ENCODE measurements around the gene CDH15.

CDH15 gene

DNA sequence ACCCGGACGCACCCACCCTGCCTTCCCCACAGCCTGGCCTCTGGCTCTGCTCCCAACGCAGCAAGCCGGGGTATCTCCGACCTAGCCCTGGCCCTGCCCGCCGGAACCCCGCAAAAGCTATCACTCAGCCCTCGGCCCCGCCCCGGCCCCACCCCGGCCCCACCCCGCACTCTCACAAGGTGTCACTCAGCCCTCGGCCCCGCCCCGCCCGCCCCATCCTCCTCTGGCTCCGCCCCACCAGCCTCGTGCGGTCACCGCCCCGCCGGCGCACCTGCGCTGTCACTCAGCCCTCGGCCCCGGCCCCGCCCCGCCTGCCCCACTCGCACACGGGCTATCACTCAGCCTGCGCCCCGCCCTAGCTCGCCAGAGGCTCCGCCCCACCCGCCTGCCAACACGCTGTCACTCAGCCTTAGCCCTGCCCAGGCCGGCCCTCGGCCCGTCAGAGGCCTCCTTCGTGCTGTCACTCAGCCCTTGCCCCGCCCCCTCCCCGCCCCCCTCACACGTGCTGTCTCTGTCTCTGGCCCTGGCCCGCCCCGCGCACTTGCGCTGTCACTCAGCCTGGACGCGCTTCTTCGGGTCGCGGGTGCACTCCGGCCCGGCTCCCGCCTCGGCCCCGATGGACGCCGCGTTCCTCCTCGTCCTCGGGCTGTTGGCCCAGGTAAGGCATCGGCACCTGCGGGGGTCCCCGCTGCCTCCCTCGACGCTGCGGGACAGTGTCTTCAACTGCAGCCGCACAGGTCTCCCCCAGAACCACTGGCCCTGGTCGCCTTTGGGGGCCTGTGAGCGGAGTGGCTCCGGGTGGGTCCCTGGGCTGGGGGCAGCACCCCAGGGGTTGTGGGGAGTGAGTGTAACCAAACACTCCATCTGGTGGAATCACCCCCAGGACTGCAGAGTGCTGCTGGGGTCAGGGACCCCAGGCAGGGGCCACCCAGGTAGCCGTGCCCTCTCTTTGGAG is at the start of gene CDH15:
CDH15 (plus strand) TSS at position 533 of the 955 bp plus-strand sequence; CDS start at position 617, 84 bp downstream.
- peak; percentile 94 to 95 for DNase-seq (ENCODE audit: low read depth in 2 of 2)

- peak in 1 of 2 donors; percentile 29 for DNase-seq (ENCODE audit: low read depth in 2 of 2)
Measured at GRCh38 chr16:89122322-89122851, 49.2 kb upstream of the CDH15 start.

GRCh38 chr16:89123001-89123830 is 48.3 kb upstream of the CDH15 start:
- no peak for DNase-seq (ENCODE audit: low read depth in 2 of 2)

DNA sequence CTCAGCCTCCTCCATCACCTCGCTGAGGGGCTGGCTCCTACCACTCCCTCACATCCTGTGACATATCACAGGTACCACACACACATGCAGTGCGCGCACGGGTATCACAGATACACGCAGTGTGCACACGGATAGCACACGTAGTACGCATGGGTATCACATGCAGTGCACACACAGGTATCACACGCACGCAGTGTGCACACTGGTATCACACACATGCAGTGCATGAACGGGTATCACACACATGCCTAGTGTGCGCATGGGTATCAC is 47.8 kb upstream of the CDH15 start:
- DNase-seq (ENCODE audit: low read depth in 2 of 2), result no peak

DNA sequence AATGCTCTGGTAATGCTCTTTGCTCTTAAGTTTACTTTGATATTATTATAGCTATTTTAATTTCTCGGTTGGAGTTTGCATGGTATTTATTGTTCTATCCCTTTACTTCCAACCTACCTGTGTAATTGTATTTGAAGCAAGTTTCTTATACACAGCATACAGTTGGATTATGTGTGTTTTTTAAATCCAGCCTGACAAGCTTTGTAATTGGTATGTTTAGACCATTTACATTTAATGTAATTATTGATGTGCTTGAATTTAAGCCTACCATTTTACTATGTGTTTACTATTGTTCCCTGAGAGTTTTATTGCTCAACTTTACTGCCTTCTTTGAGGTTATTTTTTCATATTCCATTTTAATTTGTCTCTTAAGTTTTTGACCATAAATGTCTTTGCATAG is 42.2 kb upstream of the CDH15 start:
- DNase-seq (ENCODE audit: low read depth in 2 of 2), result no peak

- no peak for DNase-seq (ENCODE audit: low read depth in 2 of 2)
Measured at GRCh38 chr16:89130448-89130847, 41.1 kb upstream of the CDH15 start.

DNA sequence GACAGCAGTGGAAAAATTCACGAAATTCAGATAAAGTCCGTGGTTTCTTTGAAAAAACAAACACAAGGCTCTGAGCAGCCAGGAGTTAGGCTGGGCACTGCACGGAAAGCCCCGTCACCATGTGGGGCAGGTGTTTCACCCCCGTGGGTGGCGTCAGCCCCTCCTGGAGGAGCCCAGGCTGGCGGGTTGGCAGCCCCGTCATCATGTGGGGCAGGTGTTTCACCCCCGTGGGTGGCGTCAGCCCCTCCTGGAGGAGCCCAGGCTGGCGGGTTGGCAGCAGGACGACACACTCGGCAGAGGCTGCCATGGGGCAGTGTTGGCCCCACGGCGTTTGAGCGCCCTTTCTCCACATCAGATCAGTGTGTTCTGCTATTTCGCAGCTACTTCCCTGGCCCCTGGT is 39.8 kb upstream of the CDH15 start:
- DNase-seq (ENCODE audit: low read depth in 2 of 2), result no peak

DNA sequence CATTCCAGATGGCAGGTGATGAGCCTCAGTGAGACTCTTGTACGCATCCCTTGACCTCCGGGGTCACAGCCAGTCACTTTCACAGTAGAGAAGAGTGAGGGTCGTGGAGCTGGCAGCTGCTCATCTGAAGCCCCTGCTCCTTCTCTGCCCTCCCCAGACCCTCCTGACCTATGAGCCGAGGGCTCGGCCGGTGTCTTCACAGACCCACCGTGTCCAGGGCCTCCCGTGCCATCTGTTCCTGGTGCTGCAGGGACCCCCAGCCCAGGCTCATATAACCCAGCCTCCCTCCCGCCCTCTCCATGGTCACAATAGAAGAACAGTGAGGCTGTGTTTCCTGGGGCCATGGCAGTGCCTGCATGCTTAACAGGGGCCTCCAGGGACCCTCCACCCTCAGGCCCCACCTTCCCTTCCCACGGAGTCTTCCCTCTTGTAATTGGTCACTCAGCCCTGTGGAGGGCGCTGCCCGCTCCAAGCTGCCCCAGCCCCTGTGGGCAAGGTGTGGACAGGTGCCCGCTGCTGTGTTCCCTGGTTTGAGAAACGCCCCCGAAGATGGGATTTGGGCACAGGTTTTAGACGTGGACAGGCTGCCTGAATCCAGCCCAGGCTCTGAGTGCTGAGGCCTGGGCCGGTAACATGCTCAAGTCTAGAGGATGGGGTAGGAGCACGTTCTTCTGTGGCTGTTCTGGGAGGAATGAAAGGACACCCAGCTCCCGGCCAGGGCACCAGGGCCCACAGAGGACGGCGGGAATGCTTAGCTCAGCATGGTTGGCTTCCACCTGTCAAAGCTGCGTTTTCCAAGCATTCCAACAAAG is 39.1 kb upstream of the CDH15 start:
- no peak for DNase-seq (ENCODE audit: low read depth in 2 of 2)

GRCh38 chr16:89133457-89134127 is 38.0 kb upstream of the CDH15 start:
- DNase-seq (ENCODE audit: low read depth in 2 of 2), result no peak

DNA sequence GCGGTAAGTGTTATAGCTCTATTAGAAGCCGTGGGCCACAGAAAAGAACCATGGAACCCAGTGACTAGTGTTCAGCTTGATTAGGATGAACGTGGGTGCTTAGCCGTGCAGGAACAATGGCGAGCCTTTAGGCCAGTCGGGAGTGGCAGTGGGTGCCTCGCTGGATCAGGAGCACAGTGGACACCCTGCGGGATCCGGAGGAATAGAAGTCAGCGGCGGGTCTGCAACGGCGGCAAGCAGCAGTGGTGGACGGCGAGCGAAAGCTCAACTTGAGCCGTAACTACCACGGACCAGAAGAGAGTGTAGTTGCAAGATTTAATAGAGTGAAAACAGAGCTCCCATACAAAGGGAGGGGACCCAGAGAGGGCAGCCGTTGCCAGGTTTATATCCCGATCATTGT is 37.3 kb upstream of the CDH15 start:
- no peak for DNase-seq (ENCODE audit: low read depth in 2 of 2)

GRCh38 chr16:89135166-89135565 is 36.4 kb upstream of the CDH15 start:
- DNase-seq (ENCODE audit: low read depth in 2 of 2), result no peak

DNA sequence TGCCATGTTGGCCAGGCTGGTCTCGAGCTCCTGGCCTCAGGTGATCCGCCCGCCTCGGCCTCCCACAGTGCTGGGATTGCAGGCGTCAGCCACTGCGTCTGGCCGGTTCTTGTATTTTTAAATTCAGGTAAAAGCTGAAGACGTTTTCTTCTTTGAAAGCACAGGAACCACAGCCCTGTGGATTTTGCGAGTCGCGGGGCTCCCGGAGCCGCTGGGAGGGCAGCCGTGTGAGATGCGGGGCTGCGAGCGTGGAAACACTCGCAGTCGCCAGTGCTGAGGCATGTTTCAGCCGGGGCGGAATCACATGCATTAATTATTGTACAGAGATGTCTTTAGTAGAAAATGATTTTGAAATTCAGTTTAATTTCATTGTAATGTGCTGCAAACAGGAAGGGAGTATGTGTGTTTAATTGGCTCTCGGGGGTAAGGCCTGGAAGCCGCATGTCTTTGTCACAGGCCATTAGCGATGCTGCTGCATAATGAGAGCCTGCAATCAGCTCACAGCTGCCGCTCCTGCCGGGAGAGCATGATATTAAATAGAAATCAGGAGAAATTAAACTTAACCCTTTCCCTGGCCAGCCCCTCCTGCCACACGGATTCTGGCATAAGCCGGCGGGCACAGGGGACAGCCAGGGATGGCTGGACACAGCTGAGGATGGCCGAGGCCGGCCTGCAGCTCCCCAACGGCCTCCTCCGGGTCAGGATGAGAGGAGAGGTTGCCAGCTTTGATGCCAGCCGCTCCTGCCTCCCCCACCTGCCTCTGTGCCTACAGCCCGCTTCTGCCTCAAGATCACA is 35.4 kb upstream of the CDH15 start:
- DNase-seq (ENCODE audit: low read depth in 2 of 2), result no peak

GRCh38 chr16:89136931-89137330 is 34.6 kb upstream of the CDH15 start:
- no peak for DNase-seq (ENCODE audit: low read depth in 2 of 2)

DNA sequence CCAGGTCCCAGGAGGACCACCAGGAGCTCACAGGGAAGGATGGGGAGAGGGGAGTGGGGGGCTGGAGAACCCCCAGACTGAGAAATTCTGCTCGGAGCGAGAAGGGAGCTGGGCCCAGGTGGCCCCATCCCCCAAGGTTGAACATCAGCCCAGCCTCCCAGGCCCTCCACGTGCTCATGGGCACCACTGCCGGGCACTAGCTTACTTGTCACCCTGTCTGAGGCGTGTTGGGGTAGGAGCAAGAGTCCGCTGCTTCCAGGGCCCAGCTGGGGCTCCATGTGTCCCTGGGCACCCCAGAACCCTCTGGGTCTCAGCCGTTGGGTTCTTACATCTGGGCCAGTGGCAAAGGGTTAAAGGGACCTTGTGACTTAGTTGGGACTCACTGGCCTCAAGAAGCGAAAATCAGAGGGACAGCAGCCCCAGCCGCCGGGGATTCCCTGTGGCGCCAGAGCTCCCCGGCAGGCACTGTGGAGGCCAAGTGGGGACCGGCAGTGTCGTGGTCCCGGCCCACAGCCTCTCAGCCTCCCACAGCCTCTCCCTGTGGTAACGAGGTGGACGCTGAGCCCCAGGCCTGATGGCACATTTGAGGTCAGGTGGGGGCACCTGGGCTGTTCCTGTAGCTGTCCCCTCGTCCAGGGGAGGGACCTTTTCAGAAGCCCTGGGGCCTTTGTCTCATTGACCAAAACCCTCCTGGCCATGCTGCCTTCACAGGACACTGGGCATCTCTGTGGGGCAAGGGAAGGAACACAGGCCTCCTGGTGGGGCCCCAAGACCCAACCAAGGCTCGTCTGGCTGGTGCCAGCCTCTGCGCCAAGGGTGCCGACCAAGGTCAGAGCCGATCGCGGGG is 33.7 kb upstream of the CDH15 start:
- DNase-seq (ENCODE audit: low read depth in 2 of 2), result no peak

DNA sequence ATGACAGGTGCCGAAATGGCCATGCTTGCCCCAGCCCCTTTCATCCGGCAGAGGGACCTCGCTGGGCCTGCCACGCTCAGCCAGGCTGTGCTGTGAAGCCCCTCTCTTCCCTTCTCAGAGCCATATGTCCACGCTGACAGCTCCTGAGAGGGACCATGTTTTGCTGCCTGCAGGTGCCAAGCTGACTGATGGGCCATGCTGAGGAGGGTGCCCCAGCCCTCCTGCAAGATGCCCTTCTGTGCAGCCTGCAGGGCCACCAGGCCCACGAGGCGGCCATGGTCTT is 33.1 kb upstream of the CDH15 start:
- no peak for DNase-seq (ENCODE audit: low read depth in 2 of 2)

- DNase-seq (ENCODE audit: low read depth in 2 of 2), result no peak
Measured at GRCh38 chr16:89138843-89139520, 32.6 kb upstream of the CDH15 start.

DNA sequence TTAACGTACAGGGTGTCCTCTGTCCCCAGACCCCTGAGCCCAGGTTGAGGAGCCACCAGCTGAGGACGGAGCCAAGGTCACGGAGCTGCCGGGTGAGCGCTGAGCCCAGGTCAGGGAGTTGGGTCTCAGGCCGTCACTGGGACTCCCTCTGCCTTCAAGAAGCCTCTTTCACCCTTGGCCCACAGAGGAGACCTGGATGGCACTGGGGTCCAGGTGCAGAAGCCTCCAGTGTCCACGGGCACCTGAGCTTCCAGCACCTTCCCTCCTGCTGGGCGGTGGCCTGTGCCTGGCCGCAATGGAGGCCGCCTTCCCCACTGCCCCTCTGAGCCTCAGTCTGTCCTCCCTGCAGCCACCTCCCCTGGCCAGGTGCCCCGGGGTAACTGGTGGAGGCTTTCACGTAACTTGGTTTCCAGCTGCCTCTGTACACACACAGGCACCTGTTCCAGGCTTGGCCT is 31.6 kb upstream of the CDH15 start:
- no peak for DNase-seq (ENCODE audit: low read depth in 2 of 2)

- DNase-seq (ENCODE audit: low read depth in 2 of 2), result no peak
Measured at GRCh38 chr16:89140401-89140800, 31.1 kb upstream of the CDH15 start.

Measured in activated CD4-positive, alpha-beta T cell treated with anti-CD3 and anti-CD28 coated beads for 24 hours (primary cell).